ENCODE results near the gene NCAN.
A peak's percentile ranks its signal among the peaks of the same experiment; 100 is the strongest.
"Not testable (repeated sequence)": the region's sequence is repeated elsewhere in the genome, so short reads cannot be mapped to it uniquely, and the experiment has no call there.

Gene NCAN

GRCh38 chr19:19201697-19202630 lies 9.8 kb upstream of the NCAN start:
- no peak for DNase-seq

- DNase-seq = no peak
These were observed 9.1 kb upstream of the NCAN start for GRCh38 chr19:19202707-19203011.

GRCh38 chr19:19203012-19203856 lies 8.5 kb upstream of the NCAN start, which contains the start of gene NR2C2AP:
Gene NR2C2AP, minus strand, starts transcription at chr19:19203414. Its CDS starts 354 bp downstream, at chr19:19203060.
- peak; percentile 94 for DNase-seq

GRCh38 chr19:19204181-19204580 lies 7.6 kb upstream of the NCAN start:
- DNase-seq = no peak

- no peak for DNase-seq
These were observed 6.0 kb upstream of the NCAN start for GRCh38 chr19:19205416-19206410.

GRCh38 chr19:19206938-19207337 lies 4.8 kb upstream of the NCAN start:
- no peak for DNase-seq

- DNase-seq = no peak
These were observed 3.9 kb upstream of the NCAN start for GRCh38 chr19:19207637-19208572.

- DNase-seq = no peak
These were observed 2.4 kb upstream of the NCAN start for GRCh38 chr19:19209372-19209771.

- no peak for DNase-seq
These were observed 1.2 kb downstream of the NCAN start for GRCh38 chr19:19212916-19213315.

- no peak for DNase-seq
These were observed 1.8 kb downstream of the NCAN start for GRCh38 chr19:19213426-19214158.

- no peak for DNase-seq
These were observed 2.4 kb downstream of the NCAN start for GRCh38 chr19:19214159-19214490.

GRCh38 chr19:19214892-19215291 lies 3.1 kb downstream of the NCAN start:
- DNase-seq = no peak

GRCh38 chr19:19215792-19216191 lies 4.0 kb downstream of the NCAN start:
- no peak for DNase-seq

- no peak for DNase-seq
These were observed 5.3 kb downstream of the NCAN start for GRCh38 chr19:19217099-19217498.

GRCh38 chr19:19218911-19219310 lies 7.2 kb downstream of the NCAN start:
- no peak for DNase-seq

GRCh38 chr19:19221000-19221399 lies 9.2 kb downstream of the NCAN start:
- DNase-seq = not testable (repeated sequence)

GRCh38 chr19:19223060-19223459 lies 11.3 kb downstream of the NCAN start:
- no peak for DNase-seq

- no peak for DNase-seq
These were observed 11.9 kb downstream of the NCAN start for GRCh38 chr19:19223636-19224035.

- no peak for DNase-seq
These were observed 12.5 kb downstream of the NCAN start for GRCh38 chr19:19224150-19224851.

- DNase-seq = peak; percentile 78
These were observed 13.2 kb downstream of the NCAN start for GRCh38 chr19:19224852-19225494.

Data from activated naive CD4-positive, alpha-beta T cell treated with anti-CD3 and anti-CD28 coated beads, Interleukin-2, amount 50 U/mL, for 16 hours (primary cell).